SU-DHL-6 (cell line): ENCODE results near the gene CDIPT.

Source experiments
- CTCF ChIP-seq: fragments of 200-600 bp; sonication (generic); IDR thresholded peaks from one replicate; pipeline ENCODE4 v1.5.1; 2017; ENCODE audit warnings: antibody characterized with exemption, mild to moderate bottlenecking, low read length, moderate library complexity; ENCODE audit not compliant: insufficient read depth, poor library complexity, severe bottlenecking
- EZH2phosphoT487 ChIP-seq: fragments of 200-600 bp; sonication (generic), shearing (Covaris generic); conservative IDR thresholded peaks from 2 replicates; pipeline ENCODE4 v1.6.1; 2018; ENCODE audit warnings: mild to moderate bottlenecking, antibody characterized with exemption, low read length, moderate library complexity, mixed read lengths

GRCh38 chr16:29820271-29820701, 42.7 kb downstream of the CDIPT start, which contains the start of gene MVP:
- TF ChIP-seq CTCF (no peak), EZH2phosphoT487 (no peak)
